GM18519 (cell line): ENCODE measurements around the gene SORCS2.

Experiments used
- ATAC-seq: cut with Tn5 transposase; IDR thresholded peaks from one replicate; pipeline ENCODE4 v1.9.1; 2021; ENCODE audit warnings: mild to moderate bottlenecking, moderate library complexity; ENCODE audit not compliant: unreplicated experiment, low FRiP score

The SORCS2 gene

GRCh38 chr4:7261087-7261486, 68.7 kb downstream of the SORCS2 start:
- ATAC-seq = no peak

- ATAC-seq = no peak
Measured at GRCh38 chr4:7261536-7261935, 69.2 kb downstream of the SORCS2 start.

- no peak for ATAC-seq
Measured at GRCh38 chr4:7262134-7262533, 69.8 kb downstream of the SORCS2 start.

GRCh38 chr4:7263166-7263565, 70.8 kb downstream of the SORCS2 start:
- ATAC-seq = no peak

GRCh38 chr4:7264694-7265093, 72.4 kb downstream of the SORCS2 start:
- no peak for ATAC-seq

- no peak for ATAC-seq
Measured at GRCh38 chr4:7266525-7267292, 74.4 kb downstream of the SORCS2 start.

- ATAC-seq = no peak
Measured at GRCh38 chr4:7267829-7268228, 75.5 kb downstream of the SORCS2 start.

- no peak for ATAC-seq
Measured at GRCh38 chr4:7268941-7269340, 76.6 kb downstream of the SORCS2 start.

- ATAC-seq = no peak
Measured at GRCh38 chr4:7270121-7270520, 77.8 kb downstream of the SORCS2 start.

GRCh38 chr4:7272404-7272803, 80.1 kb downstream of the SORCS2 start:
- no peak for ATAC-seq

GRCh38 chr4:7273738-7274297, 81.5 kb downstream of the SORCS2 start:
- no peak for ATAC-seq

GRCh38 chr4:7275067-7275466, 82.7 kb downstream of the SORCS2 start:
- ATAC-seq = no peak

GRCh38 chr4:7275490-7276154, 83.3 kb downstream of the SORCS2 start:
- no peak for ATAC-seq

- ATAC-seq = no peak
Measured at GRCh38 chr4:7276515-7276914, 84.2 kb downstream of the SORCS2 start.

GRCh38 chr4:7278071-7278765, 85.9 kb downstream of the SORCS2 start:
- no peak for ATAC-seq

- ATAC-seq = no peak
Measured at GRCh38 chr4:7278981-7279380, 86.6 kb downstream of the SORCS2 start.

- no peak for ATAC-seq
Measured at GRCh38 chr4:7279902-7280301, 87.6 kb downstream of the SORCS2 start.

GRCh38 chr4:7280926-7281690, 88.8 kb downstream of the SORCS2 start:
- ATAC-seq = no peak

- ATAC-seq = no peak
Measured at GRCh38 chr4:7281691-7282665, 89.6 kb downstream of the SORCS2 start.
